NCI-H2227 treated with DMSO at 0.1 percent for 48 hours (cell line): ENCODE measurements around the gene DPY30.
"Not testable (repeated sequence)": the region's sequence is repeated elsewhere in the genome, so short reads cannot be mapped to it uniquely, and the experiment has no call there.

ENCODE experiments used
- DNase-seq: peaks from one replicate; lab custom pipeline; 2025; lab: John Stamatoyannopoulos, UW

The DPY30 gene

DNA sequence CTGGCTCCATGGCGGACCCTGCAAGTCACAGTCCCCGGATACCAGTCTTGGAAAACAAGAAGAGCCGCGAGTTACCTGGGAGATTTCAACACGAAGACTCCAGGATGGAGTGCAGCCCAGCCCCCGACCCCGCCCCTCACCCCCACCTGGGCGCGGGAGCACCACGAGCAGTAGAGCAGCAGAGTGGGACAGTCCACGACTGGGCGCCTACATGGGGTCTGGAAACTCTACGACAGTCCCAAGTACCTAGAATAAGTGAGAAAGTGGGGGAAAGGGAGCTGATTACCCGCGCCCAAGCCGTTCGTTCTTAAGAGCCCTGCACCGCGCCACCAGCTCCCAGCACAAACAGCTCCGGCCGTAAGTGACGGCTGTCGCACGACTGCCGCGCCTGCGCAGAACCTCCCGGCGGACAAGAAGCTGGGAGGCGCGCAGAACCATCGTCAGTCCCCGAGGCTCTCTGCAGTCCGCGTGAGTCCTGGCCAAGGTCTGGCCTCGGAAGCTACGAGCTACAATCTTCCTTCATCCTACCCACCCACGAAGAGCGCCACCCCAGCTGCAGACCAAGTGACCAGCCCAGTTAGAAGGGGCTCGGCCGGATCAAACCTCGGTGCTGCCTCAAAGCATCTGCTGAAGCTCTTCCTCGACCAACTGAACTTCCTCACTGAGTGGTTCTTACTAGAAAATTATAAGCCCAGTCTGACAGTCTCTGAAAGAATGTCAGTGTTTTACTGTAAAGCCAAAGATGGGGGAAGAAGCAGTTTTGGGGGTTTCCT lies at the start of gene DPY30:
Gene DPY30, minus strand, starts transcription at position 359 of the 773 bp plus-strand sequence. Its CDS starts 349 bp downstream, at position 10.
- DNase-seq = peak; percentile 92

DNA sequence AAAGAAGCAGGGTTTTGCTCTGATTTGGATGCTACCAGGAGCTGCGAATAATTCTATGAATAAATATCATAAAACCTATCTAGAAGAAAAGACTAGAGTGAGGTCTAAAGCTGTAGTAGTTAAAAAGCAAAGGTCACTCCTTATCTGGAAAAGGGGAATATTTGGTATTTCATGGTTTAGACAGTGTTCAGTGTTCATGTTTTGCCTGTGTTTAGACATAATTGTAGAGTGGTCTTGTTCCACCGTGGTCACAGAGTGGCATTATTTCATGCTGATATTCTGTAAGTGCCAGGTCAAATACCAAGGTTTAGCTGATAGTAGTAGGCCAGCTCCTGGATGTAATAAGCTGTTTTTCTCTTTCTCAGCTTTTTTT lies 34.5 kb upstream of the DPY30 start:
- no peak for DNase-seq

GRCh38 chr2:32067549-32067948 lies 27.9 kb upstream of the DPY30 start:
- no peak for DNase-seq

DNA sequence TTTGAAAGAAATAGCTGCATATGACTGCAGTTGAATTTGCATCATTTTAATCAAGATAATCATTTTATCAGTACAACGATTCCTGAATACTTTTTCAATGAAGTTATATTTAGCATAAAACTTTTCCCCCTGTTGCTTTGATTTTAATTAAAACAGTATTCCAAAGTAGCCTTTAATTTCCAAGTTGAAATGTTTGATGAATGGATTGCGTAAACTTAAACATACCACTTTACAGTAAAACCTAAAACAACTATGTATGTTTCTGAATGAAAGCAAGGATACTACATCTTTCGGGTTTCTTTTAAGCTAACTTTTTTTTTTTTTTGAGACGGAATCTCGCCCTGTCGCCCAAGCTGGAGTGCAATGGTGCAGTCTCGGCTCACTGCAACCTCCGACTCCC lies 25.1 kb upstream of the DPY30 start:
- no peak for DNase-seq

- no peak for DNase-seq
These were observed 24.5 kb upstream of the DPY30 start for GRCh38 chr2:32064021-32064601.

DNA sequence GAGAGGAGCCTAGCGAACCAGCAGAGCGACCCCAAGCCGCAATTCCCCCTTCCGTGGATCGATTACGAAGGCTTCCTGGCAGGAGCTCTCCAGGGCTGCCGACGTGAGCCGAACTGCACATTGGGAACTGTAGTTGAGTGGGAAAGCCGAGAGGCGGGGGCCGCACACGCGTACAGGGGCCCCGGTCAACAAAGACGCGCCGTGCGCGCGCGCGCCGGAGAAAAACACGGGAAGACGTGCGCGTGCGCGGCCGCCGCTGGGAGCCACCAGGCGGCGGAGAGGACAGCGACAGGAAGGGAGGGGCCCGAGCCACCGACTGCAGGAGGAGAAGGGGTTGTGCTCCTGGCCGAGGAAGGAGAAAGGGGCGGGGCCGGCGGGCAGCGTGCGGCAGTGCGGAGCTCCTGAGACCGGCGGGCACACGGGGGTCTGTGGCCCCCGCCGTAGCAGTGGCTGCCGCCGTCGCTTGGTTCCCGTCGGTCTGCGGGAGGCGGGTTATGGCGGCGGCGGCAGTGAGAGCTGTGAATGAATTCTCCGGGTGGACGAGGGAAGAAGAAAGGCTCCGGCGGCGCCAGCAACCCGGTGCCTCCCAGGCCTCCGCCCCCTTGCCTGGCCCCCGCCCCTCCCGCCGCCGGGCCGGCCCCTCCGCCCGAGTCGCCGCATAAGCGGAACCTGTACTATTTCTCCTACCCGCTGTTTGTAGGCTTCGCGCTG lies 23.9 kb upstream of the DPY30 start, which contains the start of gene SPAST:
Gene SPAST, plus strand, starts transcription at position 247 of the 711 bp plus-strand sequence. Its CDS starts 276 bp downstream, at position 523.
- DNase-seq = peak; percentile 98

GRCh38 chr2:32061973-32062861 lies 22.6 kb upstream of the DPY30 start:
- peak; percentile 48 for DNase-seq

DNA sequence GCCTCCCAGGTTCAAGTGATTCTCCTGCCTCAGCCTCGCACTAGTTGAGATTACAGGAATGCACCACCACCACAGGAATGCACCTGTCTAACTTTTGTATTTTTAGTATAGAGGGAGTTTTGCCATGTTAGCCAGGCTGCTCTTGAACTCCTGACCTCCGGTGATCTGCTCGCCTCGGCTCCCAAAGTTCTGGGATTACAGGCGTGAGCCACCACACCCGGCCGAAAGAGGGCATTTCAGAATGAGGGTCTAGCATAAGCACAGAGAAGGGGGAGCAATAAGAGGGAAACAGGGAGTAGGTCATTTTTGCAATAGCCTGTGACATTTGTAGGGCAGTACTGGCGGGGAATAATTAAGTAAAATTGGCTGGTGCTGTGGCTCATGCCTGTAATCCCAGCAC lies 21.8 kb upstream of the DPY30 start:
- no peak for DNase-seq

GRCh38 chr2:32060266-32060665 lies 20.7 kb upstream of the DPY30 start:
- no peak for DNase-seq

- DNase-seq = no peak
These were observed 18.5 kb upstream of the DPY30 start for GRCh38 chr2:32058130-32058529.

DNA sequence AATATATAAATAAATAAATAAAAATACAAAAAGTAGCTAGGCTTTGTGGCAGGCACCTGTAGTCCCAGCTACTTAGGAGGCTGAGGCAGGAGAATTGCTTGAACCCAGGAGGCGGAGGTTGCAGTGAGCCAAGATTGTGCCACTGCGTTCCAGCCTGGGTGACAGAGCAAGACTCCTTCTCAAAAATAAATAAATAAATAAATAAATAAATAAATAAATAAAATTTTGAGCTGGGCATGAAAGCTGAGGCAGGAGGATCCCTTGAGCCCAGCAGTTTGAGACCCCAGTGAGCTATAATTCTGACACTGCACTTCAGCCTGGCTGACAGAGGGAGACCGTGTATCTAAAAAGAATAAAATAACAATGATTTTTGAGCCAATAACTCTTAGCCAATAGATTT lies 15.0 kb upstream of the DPY30 start:
- not testable (repeated sequence) for DNase-seq

DNA sequence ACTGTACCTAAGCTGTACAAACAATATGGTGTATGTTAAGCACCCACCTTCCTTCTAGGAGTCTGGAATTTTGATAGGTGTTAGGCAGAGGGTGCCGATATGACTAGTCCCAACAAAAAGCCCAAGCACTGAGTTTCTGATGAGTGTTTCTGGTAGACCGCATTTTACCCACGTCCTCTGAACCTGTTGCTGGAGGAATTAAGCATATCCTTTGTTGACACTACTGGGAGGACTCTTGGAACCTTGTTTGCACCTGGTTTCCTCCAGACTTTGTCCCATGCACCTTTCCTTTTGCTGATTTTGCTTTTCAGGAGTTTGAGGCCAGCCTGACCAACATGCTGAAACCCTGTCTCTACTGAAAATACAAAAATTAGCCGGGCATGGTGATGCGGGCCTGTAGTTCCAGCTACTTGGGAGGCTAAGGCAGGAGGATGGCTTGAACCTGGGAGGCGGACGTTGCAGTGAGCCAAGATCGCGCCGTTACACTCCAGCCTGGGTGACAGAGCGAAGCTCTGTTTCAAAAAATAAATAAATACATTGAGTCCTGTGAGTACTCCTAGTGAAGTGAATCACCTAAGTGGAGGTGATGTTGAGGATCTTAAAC lies 12.3 kb upstream of the DPY30 start:
- DNase-seq = no peak

- no peak for DNase-seq
These were observed 4.0 kb upstream of the DPY30 start for GRCh38 chr2:32043561-32043960.

- not testable (repeated sequence) for DNase-seq
These were observed 5.3 kb downstream of the DPY30 start for GRCh38 chr2:32034198-32034887.

DNA sequence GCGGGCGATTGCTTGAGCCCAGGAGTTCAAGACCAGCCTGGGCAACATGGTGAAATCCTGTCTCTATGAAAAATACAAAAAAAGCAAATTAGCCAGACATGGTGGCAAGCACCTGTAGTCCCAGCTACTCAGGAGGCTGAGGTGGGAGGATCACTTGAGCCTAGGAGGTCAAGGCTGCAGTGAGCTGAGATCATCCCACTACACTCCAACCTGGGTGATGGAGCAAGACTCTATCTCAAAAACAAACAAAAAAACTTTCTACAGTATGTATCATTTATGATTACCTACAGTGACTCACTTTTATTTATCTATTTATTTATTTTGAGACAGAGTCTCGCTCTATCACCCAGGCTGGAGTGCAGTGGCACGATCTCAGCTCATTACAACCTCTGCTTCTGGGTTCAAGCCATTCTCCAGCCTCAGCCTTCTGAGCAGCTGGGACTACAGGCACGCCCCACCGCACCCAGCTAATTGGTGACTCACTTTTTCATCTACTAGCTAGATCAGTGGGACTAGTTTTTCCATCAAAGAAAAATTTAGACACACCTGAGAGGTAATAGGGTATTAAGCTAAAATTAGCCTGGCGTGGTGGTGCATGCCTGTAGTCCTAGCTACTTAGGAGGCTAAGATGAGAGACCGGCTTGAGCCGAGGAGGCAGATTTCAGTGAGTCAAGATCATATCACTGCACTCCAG lies 20.7 kb downstream of the DPY30 start:
- not testable (repeated sequence) for DNase-seq

DNA sequence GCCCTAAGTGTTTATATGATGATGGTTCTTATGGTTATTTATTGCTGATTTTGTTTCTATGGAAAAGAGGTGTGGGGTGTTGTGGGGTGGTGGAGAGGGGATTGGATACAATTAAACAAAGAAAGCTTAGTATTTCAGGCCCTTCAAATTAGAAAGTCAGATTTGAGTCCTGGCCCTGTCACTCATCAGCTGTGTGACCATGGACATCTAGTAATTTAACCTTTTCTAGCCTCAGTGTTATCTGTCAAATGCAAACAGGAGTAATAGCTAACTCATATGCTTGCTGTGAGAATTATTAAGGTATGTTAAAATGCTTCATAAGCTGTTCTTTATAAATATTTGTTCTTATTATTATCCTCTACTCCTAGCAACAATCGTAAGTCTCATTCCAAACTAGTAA lies 26.7 kb downstream of the DPY30 start:
- no peak for DNase-seq

DNA sequence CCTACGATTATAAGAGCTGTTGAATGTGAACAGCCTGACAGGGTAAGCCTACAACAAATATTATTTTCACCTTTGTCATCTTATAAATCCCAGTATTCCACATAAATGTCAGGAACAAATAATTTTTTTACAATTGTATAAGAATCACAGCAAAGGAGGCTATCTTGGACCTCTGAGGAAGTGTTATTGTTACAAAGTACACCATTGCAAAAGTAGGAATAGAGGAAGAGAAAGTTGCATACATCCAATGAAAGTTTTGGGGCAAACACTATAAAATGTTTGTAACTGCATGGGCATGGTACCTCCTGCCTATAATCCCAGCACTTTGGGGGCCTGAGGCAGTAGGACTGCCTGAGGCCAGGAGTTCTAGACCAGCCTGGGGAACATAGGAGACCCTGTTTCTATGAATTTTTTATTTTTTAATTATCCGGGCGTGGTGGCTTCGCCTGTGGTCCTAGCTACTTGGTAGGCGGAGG lies 28.1 kb downstream of the DPY30 start:
- DNase-seq = peak; percentile 52

DNA sequence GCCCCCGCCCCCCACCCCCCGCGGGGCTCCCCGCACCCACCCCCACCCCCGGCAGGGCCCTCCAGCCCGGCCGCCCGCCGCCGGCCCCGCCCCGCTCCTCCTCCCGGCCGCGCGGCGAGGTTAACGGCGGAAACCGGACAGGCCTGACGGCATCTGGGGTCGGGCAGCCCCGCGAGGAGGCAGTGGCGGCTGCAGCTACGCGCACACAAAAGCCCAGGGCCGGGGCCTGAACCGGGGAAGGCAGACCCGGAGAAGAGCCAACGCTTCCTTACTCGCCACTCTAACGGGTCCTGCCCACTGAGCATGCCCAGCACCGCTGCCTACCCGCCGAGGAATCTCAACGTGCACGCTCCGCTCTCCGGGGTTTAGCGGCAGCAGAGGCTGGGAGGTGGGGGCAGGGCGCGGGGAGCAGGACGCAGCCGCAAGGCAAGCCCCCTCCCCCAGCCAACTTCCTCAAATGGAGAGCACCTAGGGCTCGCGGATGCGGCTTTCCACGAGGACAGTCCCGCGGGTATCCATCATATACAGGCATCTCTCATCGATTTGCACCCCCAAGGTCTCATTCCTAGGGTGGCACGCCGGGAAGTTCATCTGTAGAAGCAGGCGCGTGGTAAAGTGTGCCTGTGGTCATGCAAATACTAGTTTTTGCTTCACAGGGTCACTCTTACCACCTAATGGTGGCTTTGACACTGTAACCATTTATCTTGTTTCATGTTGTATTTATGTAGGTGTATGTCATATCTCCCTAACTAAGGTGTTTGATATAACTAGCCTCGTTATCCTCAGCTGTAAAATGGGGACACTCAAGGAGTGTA lies 28.7 kb downstream of the DPY30 start, which contains the start of gene MEMO1:
Gene MEMO1, minus strand, starts transcription at position 339 of the 815 bp plus-strand sequence. CDS start 761 bp downstream, outside the sequence.
- DNase-seq = peak; percentile 97

DNA sequence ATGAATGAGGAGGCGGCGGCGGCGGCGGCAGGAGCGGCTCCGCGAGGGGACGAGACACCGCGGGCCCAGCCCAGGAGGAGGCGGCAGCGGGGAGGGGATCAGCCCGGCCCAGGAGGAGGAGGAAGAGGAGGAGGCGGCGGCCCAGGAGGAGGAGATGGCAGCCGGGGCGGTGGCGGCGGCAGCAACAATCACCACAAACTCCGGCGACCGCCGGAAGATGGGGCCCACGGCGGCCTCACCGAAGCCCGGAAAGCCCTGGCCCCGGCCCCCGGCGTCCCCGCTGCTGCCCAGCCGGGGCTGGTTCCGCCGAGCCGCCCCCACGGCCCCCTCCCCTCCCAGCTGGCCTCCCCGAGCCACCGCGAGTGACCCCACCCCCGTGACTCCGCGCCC lies 29.3 kb downstream of the DPY30 start:
- not testable (repeated sequence) for DNase-seq
